GM12892 (cell line): ENCODE results near the gene HLA-G.

Experiments
- POLR2A ChIP-seq: IDR thresholded peaks from 2 replicates; pipeline ENCODE4 v1.6.1; 2011; ENCODE audit warnings: low read depth, low read length, control low read depth
- POLR2AphosphoS5 ChIP-seq: IDR thresholded peaks from 2 replicates; pipeline ENCODE4 v1.6.1; 2011; ENCODE audit warnings: low read depth, low read length, control low read depth
- TAF1 ChIP-seq: IDR thresholded peaks from 2 replicates; pipeline ENCODE4 v1.6.1; 2011; ENCODE audit warnings: low read depth, mild to moderate bottlenecking, control low read depth, low read length, borderline replicate concordance

GRCh38 chr6:29792123-29793035, 35.2 kb upstream of the HLA-G start:
- TF ChIP-seq POLR2AphosphoS5 (no peak), POLR2A (no peak), TAF1 (no peak)
